GM12891 (cell line): Measurements from ENCODE around the gene ACSF3.
"Not testable (repeated sequence)": the region's sequence is repeated elsewhere in the genome, so short reads cannot be mapped to it uniquely, and the experiment has no call there.

Experiments used
- DNase-seq: peaks from one replicate; pipeline ENCODE4 v3.0.0; 2011; ENCODE audit warnings: low spot score; ENCODE audit not compliant: insufficient read length
- FAIRE-seq: peaks from 2 replicates; lab custom pipeline; 2011; peaks lifted over from hg19 to GRCh38; lab: Jason Lieb, UNC
- PAX5 ChIP-seq: IDR thresholded peaks from 2 replicates; pipeline ENCODE4 v1.6.1; 2011; ENCODE audit warnings: low read length, moderate library complexity, mild to moderate bottlenecking; ENCODE audit not compliant: insufficient read depth, severe bottlenecking
- POLR2A ChIP-seq: IDR thresholded peaks from 2 replicates; pipeline ENCODE4 v1.6.1; 2011; ENCODE audit warnings: low read depth, low read length, control low read depth
- POLR2AphosphoS5 ChIP-seq: IDR thresholded peaks from 2 replicates; pipeline ENCODE4 v1.6.1; 2011; ENCODE audit warnings: low read depth, low read length, control low read depth
- POU2F2 ChIP-seq: IDR thresholded peaks from 2 replicates; pipeline ENCODE4 v1.6.1; 2011; ENCODE audit warnings: low read depth, mild to moderate bottlenecking, control low read depth, low read length, moderate library complexity
- SPI1 ChIP-seq: IDR thresholded peaks from 2 replicates; pipeline ENCODE4 v1.6.1; 2011; ENCODE audit warnings: low read depth, low read length, control low read depth
- TAF1 ChIP-seq: IDR thresholded peaks from 2 replicates; pipeline ENCODE4 v1.6.1; 2011; ENCODE audit warnings: low read depth, low read length, control low read depth

ACSF3 gene

GRCh38 chr16:89178453-89179147 is 84.9 kb downstream of the ACSF3 start:
- no peak for DNase-seq
- no peak for TF ChIP-seq POLR2AphosphoS5
- no peak for TF ChIP-seq PAX5
- no peak for TF ChIP-seq TAF1
- no peak for TF ChIP-seq POLR2A
- no peak for TF ChIP-seq POU2F2
- no peak for TF ChIP-seq SPI1
- no peak for FAIRE-seq

DNA sequence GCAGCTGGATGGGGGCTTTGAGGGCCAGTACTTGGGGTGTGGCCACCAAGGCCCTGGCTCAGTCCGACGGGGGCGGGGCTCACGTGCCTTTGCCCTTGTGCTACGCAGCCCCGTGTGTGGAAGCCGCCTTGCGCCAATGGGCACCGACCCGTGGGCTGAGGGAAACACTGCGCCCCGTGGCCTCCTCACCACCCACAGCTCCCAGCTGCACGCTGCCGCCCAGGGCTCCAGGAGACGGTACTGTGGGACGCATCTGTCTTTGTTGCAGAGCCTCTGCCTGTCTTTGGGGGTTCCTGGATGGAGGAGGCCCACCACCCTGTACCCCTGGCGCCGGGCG is 85.5 kb downstream of the ACSF3 start:
- TF ChIP-seq POLR2AphosphoS5 (no peak), PAX5 (no peak), SPI1 (no peak), POU2F2 (no peak), TAF1 (no peak), POLR2A (no peak)
- no peak for DNase-seq
- no peak for FAIRE-seq

DNA sequence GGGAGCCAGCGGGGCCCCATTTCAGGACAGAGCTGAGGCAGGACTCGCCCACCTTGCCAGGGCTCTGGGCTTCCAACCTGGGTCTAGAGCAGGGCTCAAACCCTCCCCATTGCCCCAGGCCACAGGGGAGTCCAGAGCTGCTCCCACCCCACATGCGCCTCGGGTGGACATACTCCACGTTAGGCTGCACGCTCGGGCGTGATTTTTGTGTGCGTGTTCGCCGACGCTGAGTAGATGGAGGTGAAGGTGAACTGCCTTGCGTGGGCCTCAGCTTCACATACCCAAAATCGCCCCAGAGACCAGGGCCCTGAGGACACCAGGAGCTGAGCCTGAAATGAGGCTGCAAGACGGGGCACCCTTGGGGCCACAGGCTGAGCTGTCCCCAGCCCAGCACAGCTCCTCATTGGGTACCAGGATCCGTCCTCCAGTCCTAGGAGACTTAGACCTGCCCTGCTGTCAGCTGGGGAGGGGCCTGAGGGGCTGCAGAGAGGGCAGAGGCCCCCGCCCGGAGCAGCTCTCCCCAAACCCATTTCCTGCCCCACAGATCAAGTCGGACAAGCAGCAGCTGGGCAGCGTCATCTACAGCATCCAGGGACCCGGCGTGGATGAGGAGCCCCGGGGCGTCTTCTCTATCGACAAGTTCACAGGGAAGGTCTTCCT is 86.1 kb downstream of the ACSF3 start:
- DNase-seq (no peak), FAIRE-seq (no peak)
- TF ChIP-seq PAX5 (no peak), TAF1 (no peak), SPI1 (no peak), POLR2AphosphoS5 (no peak), POLR2A (no peak), POU2F2 (no peak)

- no peak for TF ChIP-seq POLR2AphosphoS5
- no peak for TF ChIP-seq POU2F2
- TF ChIP-seq TAF1: no peak
- no peak for TF ChIP-seq POLR2A
- TF ChIP-seq SPI1: no peak
- TF ChIP-seq PAX5: no peak
- no peak for DNase-seq
- FAIRE-seq: no peak
Measured at GRCh38 chr16:89183463-89183862, 89.8 kb downstream of the ACSF3 start.

GRCh38 chr16:89183975-89184676 is 90.5 kb downstream of the ACSF3 start:
- no peak for DNase-seq
- FAIRE-seq: no peak
- TF ChIP-seq SPI1: no peak
- no peak for TF ChIP-seq POU2F2
- TF ChIP-seq POLR2A: no peak
- TF ChIP-seq TAF1: no peak
- no peak for TF ChIP-seq POLR2AphosphoS5
- no peak for TF ChIP-seq PAX5

GRCh38 chr16:89184677-89184932 is 91.0 kb downstream of the ACSF3 start:
- no peak for DNase-seq
- TF ChIP-seq SPI1 (no peak), PAX5 (no peak), POU2F2 (no peak), POLR2A (no peak)
- no peak for FAIRE-seq

DNA sequence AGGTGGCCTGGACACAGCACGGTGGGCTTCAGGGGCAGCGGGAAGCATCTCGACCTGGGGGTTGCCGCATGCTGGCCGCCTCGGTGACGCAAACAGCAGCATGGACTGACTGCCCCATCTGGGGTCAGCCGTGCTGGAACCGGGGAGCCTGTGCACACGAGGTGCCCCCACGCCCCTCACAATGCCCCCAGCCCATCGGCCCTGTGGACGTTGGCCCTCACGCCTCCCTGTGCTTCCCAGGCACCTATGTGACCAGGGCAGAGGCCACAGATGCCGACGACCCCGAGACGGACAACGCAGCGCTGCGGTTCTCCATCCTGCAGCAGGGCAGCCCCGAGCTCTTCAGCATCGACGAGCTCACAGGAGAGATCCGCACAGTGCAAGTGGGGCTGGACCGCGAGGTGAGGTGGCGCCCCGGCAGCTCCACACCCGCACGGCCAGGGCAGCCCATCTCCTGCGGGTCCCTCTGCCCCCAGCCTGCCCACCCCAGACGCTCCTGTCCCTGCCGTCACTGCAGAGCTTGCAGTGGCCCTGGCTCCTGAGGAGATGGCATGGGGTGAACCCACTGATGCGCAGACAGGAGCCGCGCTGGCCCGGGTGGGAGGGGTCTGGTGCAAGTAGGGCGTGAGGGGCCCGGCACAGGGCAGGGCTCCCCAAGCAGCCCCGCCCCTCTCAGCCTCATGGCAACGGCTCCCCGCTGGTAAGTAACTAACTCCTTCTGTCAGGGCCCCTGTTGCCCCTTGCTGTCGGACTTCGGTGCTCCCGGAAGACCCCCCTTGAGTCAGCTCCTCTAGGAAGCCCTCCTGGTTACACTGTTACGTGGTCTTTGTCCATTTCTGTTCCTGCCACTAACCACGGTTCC is 91.5 kb downstream of the ACSF3 start:
- DNase-seq (no peak), FAIRE-seq (no peak)
- TF ChIP-seq POU2F2: no peak
- TF ChIP-seq POLR2AphosphoS5: no peak

DNA sequence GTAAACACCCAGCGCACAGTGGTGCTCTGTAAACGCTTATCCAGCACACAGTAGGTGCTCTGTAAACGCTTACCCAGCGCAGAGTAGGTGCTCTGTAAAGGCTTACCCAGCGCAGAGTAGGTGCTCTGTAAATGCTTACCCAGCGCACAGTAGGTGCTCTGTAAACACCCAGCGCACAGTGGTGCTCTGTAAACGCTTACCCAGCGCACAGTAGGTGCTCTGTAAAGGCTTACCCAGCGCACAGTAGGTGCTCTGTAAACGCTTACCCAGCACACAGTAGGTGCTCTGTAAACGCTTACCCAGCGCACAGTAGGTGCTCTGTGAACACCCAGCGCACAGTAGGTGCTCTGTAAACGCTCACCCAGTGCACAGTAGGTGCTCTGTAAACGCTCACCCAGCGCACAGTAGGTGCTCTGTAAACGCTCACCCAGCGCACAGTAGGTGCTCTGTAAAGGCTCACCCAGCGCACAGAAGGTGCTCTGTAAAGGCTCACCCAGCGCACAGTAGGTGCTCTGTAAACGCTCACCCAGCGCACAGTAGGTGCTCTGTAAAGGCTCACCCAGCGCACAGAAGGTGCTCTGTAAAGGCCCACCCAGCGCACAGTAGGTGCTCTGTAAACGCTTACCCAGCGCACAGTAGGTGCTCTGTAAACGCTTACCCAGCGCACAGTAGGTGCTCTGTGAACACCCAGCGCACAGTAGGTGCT is 92.4 kb downstream of the ACSF3 start:
- not testable (repeated sequence) for DNase-seq, FAIRE-seq

DNA sequence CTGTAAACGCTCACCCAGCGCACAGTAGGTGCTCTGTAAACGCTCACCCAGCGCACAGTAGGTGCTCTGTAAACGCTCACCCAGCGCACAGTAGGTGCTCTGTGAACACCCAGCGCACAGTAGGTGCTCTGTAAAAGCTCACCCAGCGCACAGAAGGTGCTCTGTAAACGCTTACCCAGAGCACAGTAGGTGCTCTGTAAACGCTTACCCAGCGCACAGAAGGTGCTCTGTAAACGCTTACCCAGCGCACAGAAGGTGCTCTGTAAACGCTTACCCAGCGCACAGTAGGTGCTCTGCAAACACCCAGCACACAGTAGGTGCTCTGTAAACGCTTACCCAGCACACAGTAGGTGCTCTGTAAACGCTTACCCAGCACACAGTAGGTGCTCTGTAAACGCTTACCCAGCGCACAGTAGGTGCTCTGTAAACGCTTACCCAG is 93.0 kb downstream of the ACSF3 start:
- not testable (repeated sequence) for DNase-seq, FAIRE-seq
